ENCODE measurements around the gene METRNL.

DNA sequence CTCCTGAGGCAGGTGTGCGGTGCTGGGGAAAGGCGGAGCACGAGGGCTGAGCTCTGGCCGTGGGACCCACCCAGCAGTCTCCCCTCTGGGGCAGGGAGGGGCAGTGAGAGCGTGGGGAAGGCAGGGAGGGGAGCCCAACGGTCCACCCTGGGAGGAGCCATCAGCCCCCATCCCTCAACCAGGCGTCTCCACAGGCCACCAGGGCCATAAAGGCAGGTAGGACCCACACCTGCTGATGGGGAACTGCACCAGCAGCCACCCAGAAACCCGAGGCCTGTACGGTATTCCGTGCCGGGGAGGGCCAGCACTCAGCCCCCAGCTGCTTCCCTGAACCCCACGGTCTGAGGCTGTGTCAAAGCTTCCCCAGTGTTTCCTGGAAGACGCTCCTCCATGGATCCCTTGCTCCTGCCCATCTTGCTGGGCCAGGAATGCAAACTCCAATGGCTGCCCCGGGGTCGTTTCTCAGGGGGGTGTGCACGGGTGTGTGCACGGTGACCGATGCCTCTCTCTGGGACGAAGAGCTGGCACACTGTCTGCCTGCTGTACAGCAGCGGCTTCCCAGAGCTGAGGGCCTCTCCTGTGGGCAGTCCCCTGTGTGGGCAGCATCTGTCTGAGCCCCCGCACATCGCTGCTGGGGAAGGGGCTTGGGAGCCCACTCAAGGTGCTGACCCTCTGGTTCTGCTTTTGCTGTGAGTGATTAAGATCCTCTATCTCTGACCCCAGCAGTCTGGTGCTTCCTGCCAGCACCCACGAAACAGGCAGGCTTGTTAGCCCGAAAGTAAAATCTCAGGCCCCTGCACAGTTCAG lies 17.2 kb upstream of the METRNL start:
- no peak for TF ChIP-seq CTCF (IDR thresholded peaks at IDR 0.05)
- no peak for TF ChIP-seq POLR2A (IDR thresholded peaks at IDR 0.05)

All from esophagus squamous epithelium (tissue), 4 donors.